ENCODE data around the gene BICC1.
A peak's percentile ranks its signal among the peaks of the same experiment; 100 is the strongest.

- TF ChIP-seq CTCF (IDR thresholded peaks at IDR 0.05) (no peak), EP300 (IDR thresholded peaks at IDR 0.05) (peak in 1 of 2 donors; percentile 30), POLR2A (IDR thresholded peaks at IDR 0.05) (no peak)
Measured at GRCh38 chr10:58755677-58756076, 243.0 kb downstream of the BICC1 start.
